ENCODE results near the gene ANKH.
"Not testable (repeated sequence)": the region's sequence is repeated elsewhere in the genome, so short reads cannot be mapped to it uniquely, and the experiment has no call there.

The ANKH gene

GRCh38 chr5:14826714-14827113, 44.9 kb downstream of the ANKH start:
- DNase-seq (ENCODE audit: low spot score), result no peak

GRCh38 chr5:14825977-14826376, 45.6 kb downstream of the ANKH start:
- DNase-seq (ENCODE audit: low spot score), result no peak

- no peak for DNase-seq (ENCODE audit: low spot score)
Observed at GRCh38 chr5:14824499-14824898, 47.1 kb downstream of the ANKH start.

- DNase-seq (ENCODE audit: low spot score), result no peak
Observed at GRCh38 chr5:14821100-14821845, 50.3 kb downstream of the ANKH start.

GRCh38 chr5:14818931-14819790, 52.4 kb downstream of the ANKH start:
- DNase-seq (ENCODE audit: low spot score), result no peak

GRCh38 chr5:14817762-14818136, 53.8 kb downstream of the ANKH start:
- DNase-seq (ENCODE audit: low spot score), result not testable (repeated sequence)

- peak; percentile 91 for DNase-seq (ENCODE audit: low spot score)
Observed at GRCh38 chr5:14816999-14817761, 54.4 kb downstream of the ANKH start.

GRCh38 chr5:14816374-14816998, 55.1 kb downstream of the ANKH start:
- DNase-seq (ENCODE audit: low spot score), result peak; percentile 29

GRCh38 chr5:14813747-14814146, 57.8 kb downstream of the ANKH start:
- DNase-seq (ENCODE audit: low spot score), result no peak

GRCh38 chr5:14812166-14812565, 59.4 kb downstream of the ANKH start:
- no peak for DNase-seq (ENCODE audit: low spot score)

- DNase-seq (ENCODE audit: low spot score), result no peak
Observed at GRCh38 chr5:14810928-14811572, 60.5 kb downstream of the ANKH start.

- DNase-seq (ENCODE audit: low spot score), result no peak
Observed at GRCh38 chr5:14810282-14810681, 61.3 kb downstream of the ANKH start.

- peak; percentile 89 for DNase-seq (ENCODE audit: low spot score)
Observed at GRCh38 chr5:14809369-14810155, 62.0 kb downstream of the ANKH start.

- DNase-seq (ENCODE audit: low spot score), result no peak
Observed at GRCh38 chr5:14807471-14807870, 64.1 kb downstream of the ANKH start.

- peak; percentile 91 for DNase-seq (ENCODE audit: low spot score)
Observed at GRCh38 chr5:14806456-14806855, 65.1 kb downstream of the ANKH start.

- DNase-seq (ENCODE audit: low spot score), result no peak
Observed at GRCh38 chr5:14802541-14802940, 69.0 kb downstream of the ANKH start.

- no peak for DNase-seq (ENCODE audit: low spot score)
Observed at GRCh38 chr5:14801792-14802191, 69.8 kb downstream of the ANKH start.

GRCh38 chr5:14797385-14797784, 74.2 kb downstream of the ANKH start:
- not testable (repeated sequence) for DNase-seq (ENCODE audit: low spot score)

- DNase-seq (ENCODE audit: low spot score), result no peak
Observed at GRCh38 chr5:14794583-14795230, 76.9 kb downstream of the ANKH start.

GRCh38 chr5:14793851-14794250, 77.7 kb downstream of the ANKH start:
- DNase-seq (ENCODE audit: low spot score), result no peak
